Measurements from ENCODE around the gene APCDD1L.

DNA sequence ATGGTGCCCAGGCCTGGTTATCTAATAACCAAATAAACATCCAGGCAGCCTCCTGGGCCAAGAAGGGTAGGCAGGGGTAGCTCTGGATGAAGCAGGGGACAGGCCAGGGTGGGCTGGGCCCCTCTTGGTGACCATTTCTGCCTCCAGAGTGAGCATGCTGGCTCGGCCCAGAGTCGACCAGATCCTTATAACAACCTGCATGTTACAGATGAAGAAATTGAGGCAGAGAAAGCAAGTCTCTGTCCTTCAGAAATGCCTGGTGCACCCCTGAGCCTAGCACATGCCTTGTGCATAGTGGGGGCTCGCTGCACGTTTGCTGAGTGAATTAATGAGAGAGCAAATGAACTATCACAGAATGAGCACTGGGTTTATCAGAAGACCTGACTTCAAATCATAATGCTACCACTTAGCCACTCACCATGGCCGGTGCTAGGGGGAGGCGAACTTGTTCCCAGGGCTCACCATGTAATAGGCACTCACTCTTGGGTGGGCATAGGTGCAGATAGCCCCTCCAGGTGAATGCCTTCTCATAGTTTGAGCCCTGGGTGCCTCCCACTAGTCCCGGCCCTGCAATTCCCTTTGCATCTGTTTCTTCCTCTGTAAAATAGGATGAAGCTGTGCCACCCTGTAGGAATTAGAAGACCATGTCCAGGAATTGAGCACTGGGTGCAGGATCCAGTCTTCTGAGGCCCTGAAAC is 3.8 kb upstream of the APCDD1L start:
- TF ChIP-seq, protein P1, sequence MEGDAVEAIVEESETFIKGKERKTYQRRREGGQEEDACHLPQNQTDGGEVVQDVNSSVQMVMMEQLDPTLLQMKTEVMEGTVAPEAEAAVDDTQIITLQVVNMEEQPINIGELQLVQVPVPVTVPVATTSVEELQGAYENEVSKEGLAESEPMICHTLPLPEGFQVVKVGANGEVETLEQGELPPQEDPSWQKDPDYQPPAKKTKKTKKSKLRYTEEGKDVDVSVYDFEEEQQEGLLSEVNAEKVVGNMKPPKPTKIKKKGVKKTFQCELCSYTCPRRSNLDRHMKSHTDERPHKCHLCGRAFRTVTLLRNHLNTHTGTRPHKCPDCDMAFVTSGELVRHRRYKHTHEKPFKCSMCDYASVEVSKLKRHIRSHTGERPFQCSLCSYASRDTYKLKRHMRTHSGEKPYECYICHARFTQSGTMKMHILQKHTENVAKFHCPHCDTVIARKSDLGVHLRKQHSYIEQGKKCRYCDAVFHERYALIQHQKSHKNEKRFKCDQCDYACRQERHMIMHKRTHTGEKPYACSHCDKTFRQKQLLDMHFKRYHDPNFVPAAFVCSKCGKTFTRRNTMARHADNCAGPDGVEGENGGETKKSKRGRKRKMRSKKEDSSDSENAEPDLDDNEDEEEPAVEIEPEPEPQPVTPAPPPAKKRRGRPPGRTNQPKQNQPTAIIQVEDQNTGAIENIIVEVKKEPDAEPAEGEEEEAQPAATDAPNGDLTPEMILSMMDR (IDR thresholded peaks at IDR 0.05) = no peak
- TF ChIP-seq EP300 (IDR thresholded peaks at IDR 0.05) (no peak), POLR2A (IDR thresholded peaks at IDR 0.05) (no peak)

Measured in upper lobe of left lung (tissue), 4 donors.